ENCODE data around the gene CYP24A1.

GRCh38 chr20:54118220-54119001, 55.4 kb downstream of the CYP24A1 start:
- no peak for TF ChIP-seq CTCF (IDR thresholded peaks at IDR 0.05)
- TF ChIP-seq POLR2A (IDR thresholded peaks at IDR 0.05), result no peak
- TF ChIP-seq POLR2AphosphoS5 (IDR thresholded peaks at IDR 0.05), result no peak

Data from gastroesophageal sphincter (tissue), 3 donors.